HG03342 (cell line): ENCODE results near the gene MAJIN.
"Not testable (repeated sequence)": the region's sequence is repeated elsewhere in the genome, so short reads cannot be mapped to it uniquely, and the experiment has no call there.

Source experiments
- ATAC-seq: cut with Tn5 transposase; IDR thresholded peaks from one replicate; pipeline ENCODE4 v1.9.1; 2021; ENCODE audit warnings: mild to moderate bottlenecking, moderate library complexity; ENCODE audit not compliant: unreplicated experiment

MAJIN gene

GRCh38 chr11:64994318-64994717, 22.4 kb upstream of the MAJIN start:
- no peak for ATAC-seq

GRCh38 chr11:64990222-64990923, 18.5 kb upstream of the MAJIN start:
- ATAC-seq = no peak

GRCh38 chr11:64989416-64989815, 17.5 kb upstream of the MAJIN start:
- no peak for ATAC-seq

GRCh38 chr11:64987998-64988854, 16.3 kb upstream of the MAJIN start:
- ATAC-seq = no peak

- not testable (repeated sequence) for ATAC-seq
Measured at GRCh38 chr11:64983339-64983738, 11.4 kb upstream of the MAJIN start.

GRCh38 chr11:64976651-64977050, 4.7 kb upstream of the MAJIN start:
- ATAC-seq = no peak

GRCh38 chr11:64974124-64974523, 2.2 kb upstream of the MAJIN start:
- no peak for ATAC-seq

GRCh38 chr11:64970731-64971151, 1.2 kb downstream of the MAJIN start:
- ATAC-seq = no peak

- ATAC-seq = no peak
Measured at GRCh38 chr11:64969209-64969608, 2.7 kb downstream of the MAJIN start.

GRCh38 chr11:64967375-64967774, 4.5 kb downstream of the MAJIN start:
- ATAC-seq = no peak

- ATAC-seq = no peak
Measured at GRCh38 chr11:64963072-64963631, 8.8 kb downstream of the MAJIN start.

GRCh38 chr11:64960719-64961118, 11.2 kb downstream of the MAJIN start:
- no peak for ATAC-seq

- no peak for ATAC-seq
Measured at GRCh38 chr11:64959498-64959897, 12.4 kb downstream of the MAJIN start.

- ATAC-seq = no peak
Measured at GRCh38 chr11:64954201-64954600, 17.7 kb downstream of the MAJIN start.

GRCh38 chr11:64951529-64951928, 20.4 kb downstream of the MAJIN start:
- ATAC-seq = no peak

GRCh38 chr11:64947208-64947814, 24.6 kb downstream of the MAJIN start:
- ATAC-seq = no peak

GRCh38 chr11:64936539-64936938, 35.4 kb downstream of the MAJIN start:
- no peak for ATAC-seq

GRCh38 chr11:64935359-64936081, 36.4 kb downstream of the MAJIN start, which contains the start of gene GPHA2:
Gene GPHA2, minus strand, starts transcription at chr11:64935893. Its CDS starts 433 bp downstream, at chr11:64935460.
- no peak for ATAC-seq

- no peak for ATAC-seq
Measured at GRCh38 chr11:64934682-64935358, 37.1 kb downstream of the MAJIN start.
